GM12874 (cell line): ENCODE measurements around the gene DNAJC15.

ENCODE experiments used
- CTCF ChIP-seq: IDR thresholded peaks from 2 replicates; pipeline ENCODE4 v1.5.1; 2011; ENCODE audit warnings: low read depth, mild to moderate bottlenecking, control low read depth, low read length, moderate library complexity; ENCODE audit not compliant: insufficient read depth

DNAJC15 gene

GRCh38 chr13:43113603-43114002 is 90.2 kb downstream of the DNAJC15 start:
- TF ChIP-seq CTCF = no peak

- no peak for TF ChIP-seq CTCF
Measured at GRCh38 chr13:43114504-43114903, 91.1 kb downstream of the DNAJC15 start.

- TF ChIP-seq CTCF = no peak
Measured at GRCh38 chr13:43115141-43115540, 91.8 kb downstream of the DNAJC15 start.

GRCh38 chr13:43116242-43116641 is 92.9 kb downstream of the DNAJC15 start:
- 0 out of 2 replicates have a peak, but pooled peaks have one; percentile 6 for TF ChIP-seq CTCF

- TF ChIP-seq CTCF = no peak
Measured at GRCh38 chr13:43118521-43118920, 95.1 kb downstream of the DNAJC15 start.

GRCh38 chr13:43119206-43119605 is 95.8 kb downstream of the DNAJC15 start:
- TF ChIP-seq CTCF = no peak

- TF ChIP-seq CTCF = no peak
Measured at GRCh38 chr13:43122791-43123190, 99.4 kb downstream of the DNAJC15 start.

GRCh38 chr13:43123856-43124255 is 100.5 kb downstream of the DNAJC15 start:
- no peak for TF ChIP-seq CTCF
